GM23248 (cell line): ENCODE data around the gene PDGFRB. TPM values are rescaled to one million over a fixed set of nuclear protein-coding genes. Genes with fewer than 3 reads are reported as not detected.

Source experiments
- DNase-seq: peaks from one replicate; pipeline ENCODE4 v3.0.0-alpha.2; 2015
- H2AFZ ChIP-seq: fragments of 200-600 bp; sonication (generic); 2 replicates; pipeline ENCODE4 v1.6.1; 2016; ENCODE audit warnings: antibody characterized with exemption
- H3F3A ChIP-seq: fragments of 200-600 bp; sonication (generic); 2 replicates; pipeline ENCODE4 v1.6.1; 2016; ENCODE audit warnings: mild to moderate bottlenecking, antibody characterized with exemption, mixed run types; ENCODE audit not compliant: insufficient read depth
- H3K27ac ChIP-seq: fragments of 200-600 bp; sonication (generic); 2 replicates; pipeline ENCODE4 v1.5.1; 2016; ENCODE audit warnings: mild to moderate bottlenecking
- H3K27me3 ChIP-seq: fragments of 200-600 bp; sonication (generic); replicated peaks from 2 replicates; pipeline ENCODE4 v1.6.1; 2016; ENCODE audit warnings: mild to moderate bottlenecking; ENCODE audit not compliant: insufficient read depth
- H3K36me3 ChIP-seq: fragments of 200-600 bp; sonication (generic); 2 replicates; pipeline ENCODE4 v1.6.1; 2016; ENCODE audit warnings: low read depth, mild to moderate bottlenecking
- H3K4me1 ChIP-seq: fragments of 200-600 bp; sonication (generic); 2 replicates; pipeline ENCODE4 v1.6.1; 2016; ENCODE audit warnings: mild to moderate bottlenecking; ENCODE audit not compliant: insufficient read depth
- H3K4me2 ChIP-seq: fragments of 200-600 bp; sonication (generic); one replicate; pipeline ENCODE4 v1.6.1; 2016; ENCODE audit warnings: mild to moderate bottlenecking; ENCODE audit not compliant: unreplicated experiment
- H3K4me3 ChIP-seq: fragments of 200-600 bp; sonication (generic); 2 replicates; pipeline ENCODE4 v1.5.1; 2016; ENCODE audit warnings: mild to moderate bottlenecking
- H3K79me2 ChIP-seq: fragments of 200-600 bp; sonication (generic); 2 replicates; pipeline ENCODE4 v1.6.1; 2016; ENCODE audit warnings: mild to moderate bottlenecking; ENCODE audit not compliant: insufficient read depth
- H3K9ac ChIP-seq: fragments of 200-600 bp; sonication (generic); 2 replicates; pipeline ENCODE4 v1.6.1; 2016; ENCODE audit warnings: mild to moderate bottlenecking
- H3K9me2 ChIP-seq: fragments of 200-600 bp; sonication (generic); 2 replicates; pipeline ENCODE4 v1.6.1; 2016; ENCODE audit warnings: mixed run types, mild to moderate bottlenecking, moderate library complexity; ENCODE audit not compliant: insufficient read depth
- H3K9me3 ChIP-seq: fragments of 200-600 bp; sonication (generic); one replicate; pipeline ENCODE4 v1.6.1; 2017; ENCODE audit warnings: low read depth
- H4K20me1 ChIP-seq: fragments of 200-600 bp; sonication (generic); 2 replicates; pipeline ENCODE4 v1.6.0; 2016; ENCODE audit not compliant: insufficient read depth
- EZH2 ChIP-seq: fragments of 200-600 bp; sonication (generic); IDR thresholded peaks from 2 replicates; pipeline ENCODE4 v1.6.1; 2018; ENCODE audit warnings: antibody characterized with exemption, mild to moderate bottlenecking; ENCODE audit not compliant: insufficient read depth, poor library complexity, severe bottlenecking
- EZH2phosphoT487 ChIP-seq: fragments of 200-600 bp; sonication (generic); IDR thresholded peaks from 2 replicates; pipeline ENCODE4 v1.6.1; 2018; ENCODE audit warnings: antibody characterized with exemption, moderate library complexity, mild to moderate bottlenecking, low read depth; ENCODE audit not compliant: insufficient read depth
- WGBS, 2 experiments: methylation state at CpG; one replicate each; pipeline ENCODE4 v1.1.6; 2015 to 2017; ENCODE audit warnings: low lambda C conversion rate in 2 of 2, low coverage in 1 of 2; ENCODE audit errors: missing lambda C conversion rate in 2 of 2; 5-methylcytosine and 5-hydroxymethylcytosine counted together
- in situ Hi-C: fragments of 300-500 bp; cut with MboI; formaldehyde crosslinking; loops from 2 replicates; pipeline ENCODE4 v1.15.0; 2020
- polyA plus RNA-seq: library from polyadenylated mRNA; unstranded; fragments of >200 nt; fragmentation: Nextera tagmentation; extraction: Ambion mirVana; gene quantifications from 2 replicates; pipeline ENCODE4 v1.2.1, GENCODE V29; 2016
- total RNA-seq: library from RNA; depleted of rRNA; stranded (reverse); fragments of >200 nt; shearing (Covaris generic); gene quantifications from 2 replicates; pipeline ENCODE4 v1.2.3, GENCODE V29; 2014

Gene PDGFRB
- total and polyA plus RNA-seq, 2 experiments from 2014 or later: 155 to 205 TPM

- peaks cover 40% of the 10 kb centered on the region for H3F3A ChIP-seq
- H3K4me2 ChIP-seq: peak overlapping the region; percentile 74
- DNase-seq: peak; percentile 67
- peak overlapping the region; percentile 79 for H3K9ac ChIP-seq
- H3K27me3 ChIP-seq: no peaks in the 10 kb centered on the region
- peak overlapping the region; percentile 94 for H3K27ac ChIP-seq
- H3K36me3 ChIP-seq: peaks cover 5% of the 10 kb centered on the region; the same call in 1 of the 2 replicates
- WGBS, 2 experiments: 33 to 41% methylated on average over 6 of the region's 6 CpGs
- TF ChIP-seq EZH2phosphoT487 (no peak), EZH2 (no peak)
- H3K9me3 ChIP-seq: no peaks in the 10 kb centered on the region
- no peaks in the 10 kb centered on the region for H4K20me1 ChIP-seq
- H3K9me2 ChIP-seq: no peaks in the 10 kb centered on the region
- peaks cover 55% of the 10 kb centered on the region for H3K79me2 ChIP-seq
- peaks cover 71% of the 10 kb centered on the region for H3K4me1 ChIP-seq
- 0 out of 2 replicates have a peak overlapping the region, but pooled peaks have one; percentile 21 for H3K4me3 ChIP-seq
- in situ Hi-C loops: no loop called here
- H2AFZ ChIP-seq: no peak overlapping the region
Measured at GRCh38 chr5:150139334-150139733, 16.3 kb downstream of the PDGFRB start.

- Histone ChIP-seq H3K79me2 (peaks cover 55% of the 10 kb centered on the region), H3K9me3 (no peaks in the 10 kb centered on the region), H4K20me1 (no peaks in the 10 kb centered on the region), H3K9ac (peak overlapping the region; percentile 79), H3K4me3 (peak overlapping the region; percentile 21; the same call in 1 of the 2 replicates), H3K27ac (peak overlapping the region; percentile 94), H3F3A (peaks cover 39% of the 10 kb centered on the region), H2AFZ (no peak overlapping the region), H3K4me2 (peak overlapping the region; percentile 74), H3K9me2 (no peaks in the 10 kb centered on the region), H3K27me3 (no peaks in the 10 kb centered on the region), H3K36me3 (peaks cover 5% of the 10 kb centered on the region; the same call in 1 of the 2 replicates), H3K4me1 (peaks cover 65% of the 10 kb centered on the region)
- WGBS, 2 experiments: 15 to 19% methylated on average over 7 to 10 of the region's 10 CpGs
- in situ Hi-C loops: no loop called here
- TF ChIP-seq EZH2 (no peak), EZH2phosphoT487 (no peak)
- peak; percentile 90 for DNase-seq
Measured at GRCh38 chr5:150138551-150139265, 16.9 kb downstream of the PDGFRB start.

- Histone ChIP-seq H3K4me3 (peak overlapping the region; percentile 21; the same call in 1 of the 2 replicates), H3K27ac (peak overlapping the region; percentile 94), H3K9me3 (no peaks in the 10 kb centered on the region), H3F3A (peaks cover 35% of the 10 kb centered on the region), H3K4me1 (peaks cover 62% of the 10 kb centered on the region), H2AFZ (no peak overlapping the region), H3K27me3 (no peaks in the 10 kb centered on the region), H3K9me2 (no peaks in the 10 kb centered on the region), H3K79me2 (peaks cover 57% of the 10 kb centered on the region), H3K36me3 (peaks cover 12% of the 10 kb centered on the region; the same call in 1 of the 2 replicates), H4K20me1 (no peaks in the 10 kb centered on the region), H3K9ac (peak overlapping the region; percentile 79), H3K4me2 (peak overlapping the region; percentile 74)
- in situ Hi-C loops: no loop called here
- peak; percentile 73 for DNase-seq
- 29 to 35% methylated on average over 5 of the region's 5 CpGs for WGBS, 2 experiments
- no peak for TF ChIP-seq EZH2phosphoT487
- TF ChIP-seq EZH2: no peak
Measured at GRCh38 chr5:150137997-150138396, 17.6 kb downstream of the PDGFRB start.

- peaks cover 16% of the 10 kb centered on the region; the same call in 1 of the 2 replicates for H3K36me3 ChIP-seq
Measured at GRCh38 chr5:150137168-150137957, 18.3 kb downstream of the PDGFRB start.

More at GRCh38 chr5:150137168-150137957, 18.3 kb downstream of the PDGFRB start:
- Histone ChIP-seq H3K27me3 (no peaks in the 10 kb centered on the region), H3K4me2 (peak overlapping the region; percentile 74), H4K20me1 (no peaks in the 10 kb centered on the region), H3K9ac (peak overlapping the region; percentile 79), H3K9me2 (no peaks in the 10 kb centered on the region), H3F3A (peaks cover 31% of the 10 kb centered on the region), H3K79me2 (peaks cover 62% of the 10 kb centered on the region), H3K9me3 (no peaks in the 10 kb centered on the region), H3K4me1 (peaks cover 63% of the 10 kb centered on the region), H3K27ac (peak overlapping the region; percentile 94), H3K4me3 (no peak overlapping the region; the same call in 1 of the 2 replicates), H2AFZ (no peak overlapping the region)
- DNase-seq: peak; percentile 39
- TF ChIP-seq EZH2phosphoT487: no peak
- no peak for TF ChIP-seq EZH2
- WGBS, 2 experiments: 46 to 47% methylated on average over 10 to 12 of the region's 12 CpGs
- in situ Hi-C loops: no loop called here
